GM18508 (cell line): ENCODE results near the gene CTSK.
"Not testable (repeated sequence)": the region's sequence is repeated elsewhere in the genome, so short reads cannot be mapped to it uniquely, and the experiment has no call there.

Experiments used
- ATAC-seq: cut with Tn5 transposase; IDR thresholded peaks from one replicate; pipeline ENCODE4 v1.9.1; 2021; ENCODE audit warnings: moderate number of reproducible peaks; ENCODE audit not compliant: insufficient read depth, unreplicated experiment

The CTSK gene

GRCh38 chr1:150808121-150808520 is at the start of gene CTSK:
Gene CTSK, minus strand, starts transcription at chr1:150808260. Its CDS starts 1,455 bp downstream, at chr1:150806805.
- ATAC-seq, result no peak

GRCh38 chr1:150852734-150853133 is 44.7 kb upstream of the CTSK start:
- ATAC-seq, result not testable (repeated sequence)

- not testable (repeated sequence) for ATAC-seq
Observed at GRCh38 chr1:150850801-150851362, 42.8 kb upstream of the CTSK start.

- ATAC-seq, result no peak
Observed at GRCh38 chr1:150846473-150847146, 38.5 kb upstream of the CTSK start.

GRCh38 chr1:150843474-150843873 is 35.4 kb upstream of the CTSK start:
- ATAC-seq, result no peak

GRCh38 chr1:150842964-150843363 is 34.9 kb upstream of the CTSK start:
- ATAC-seq, result no peak

- no peak for ATAC-seq
Observed at GRCh38 chr1:150842343-150842742, 34.3 kb upstream of the CTSK start.

- ATAC-seq, result no peak
Observed at GRCh38 chr1:150841626-150842025, 33.6 kb upstream of the CTSK start.

- not testable (repeated sequence) for ATAC-seq
Observed at GRCh38 chr1:150840850-150841249, 32.8 kb upstream of the CTSK start.

- ATAC-seq, result no peak
Observed at GRCh38 chr1:150836129-150836773, 28.2 kb upstream of the CTSK start.

GRCh38 chr1:150833961-150834360 is 25.9 kb upstream of the CTSK start:
- ATAC-seq, result not testable (repeated sequence)

- no peak for ATAC-seq
Observed at GRCh38 chr1:150832597-150832996, 24.5 kb upstream of the CTSK start.

- no peak for ATAC-seq
Observed at GRCh38 chr1:150829751-150830150, 21.7 kb upstream of the CTSK start.

GRCh38 chr1:150826299-150826698 is 18.2 kb upstream of the CTSK start:
- ATAC-seq, result no peak

GRCh38 chr1:150820730-150821512 is 12.9 kb upstream of the CTSK start:
- no peak for ATAC-seq

GRCh38 chr1:150815871-150816270 is 7.8 kb upstream of the CTSK start:
- ATAC-seq, result no peak

- no peak for ATAC-seq
Observed at GRCh38 chr1:150813028-150813707, 5.1 kb upstream of the CTSK start.

- no peak for ATAC-seq
Observed at GRCh38 chr1:150810958-150811659, 3.0 kb upstream of the CTSK start.

- no peak for ATAC-seq
Observed at GRCh38 chr1:150809651-150810050, 1.6 kb upstream of the CTSK start.

GRCh38 chr1:150808846-150809245 is 786 bp upstream of the CTSK start:
- ATAC-seq, result no peak
